ENCODE data around the gene MYO5B.

MYO5B gene

DNA sequence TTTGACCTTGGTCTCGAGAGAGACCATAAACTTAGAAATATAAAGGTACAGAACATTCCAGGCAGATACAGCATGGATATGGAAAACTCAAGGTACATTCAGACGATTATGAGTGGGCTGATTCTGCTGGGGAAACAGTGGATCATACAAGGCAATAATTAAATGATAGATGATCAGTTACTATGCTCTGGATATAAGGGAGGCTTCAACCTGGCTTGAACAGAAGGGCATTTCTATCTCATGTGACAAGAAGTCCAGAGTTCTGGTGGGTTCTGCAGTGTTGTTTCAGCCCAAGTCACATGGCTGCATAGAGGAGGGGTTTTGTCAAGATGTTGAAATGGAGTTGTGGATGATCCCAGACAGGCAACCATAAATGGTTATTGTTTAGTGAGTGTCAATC lies 23.5 kb downstream of the MYO5B start:
- H3K4me3 ChIP-seq (ENCODE audit: low read depth, low read length): no peak overlapping the region
- TF ChIP-seq, protein P1, sequence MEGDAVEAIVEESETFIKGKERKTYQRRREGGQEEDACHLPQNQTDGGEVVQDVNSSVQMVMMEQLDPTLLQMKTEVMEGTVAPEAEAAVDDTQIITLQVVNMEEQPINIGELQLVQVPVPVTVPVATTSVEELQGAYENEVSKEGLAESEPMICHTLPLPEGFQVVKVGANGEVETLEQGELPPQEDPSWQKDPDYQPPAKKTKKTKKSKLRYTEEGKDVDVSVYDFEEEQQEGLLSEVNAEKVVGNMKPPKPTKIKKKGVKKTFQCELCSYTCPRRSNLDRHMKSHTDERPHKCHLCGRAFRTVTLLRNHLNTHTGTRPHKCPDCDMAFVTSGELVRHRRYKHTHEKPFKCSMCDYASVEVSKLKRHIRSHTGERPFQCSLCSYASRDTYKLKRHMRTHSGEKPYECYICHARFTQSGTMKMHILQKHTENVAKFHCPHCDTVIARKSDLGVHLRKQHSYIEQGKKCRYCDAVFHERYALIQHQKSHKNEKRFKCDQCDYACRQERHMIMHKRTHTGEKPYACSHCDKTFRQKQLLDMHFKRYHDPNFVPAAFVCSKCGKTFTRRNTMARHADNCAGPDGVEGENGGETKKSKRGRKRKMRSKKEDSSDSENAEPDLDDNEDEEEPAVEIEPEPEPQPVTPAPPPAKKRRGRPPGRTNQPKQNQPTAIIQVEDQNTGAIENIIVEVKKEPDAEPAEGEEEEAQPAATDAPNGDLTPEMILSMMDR (IDR thresholded peaks at IDR 0.05; ENCODE audit: low read depth, low read length): no peak

DNA sequence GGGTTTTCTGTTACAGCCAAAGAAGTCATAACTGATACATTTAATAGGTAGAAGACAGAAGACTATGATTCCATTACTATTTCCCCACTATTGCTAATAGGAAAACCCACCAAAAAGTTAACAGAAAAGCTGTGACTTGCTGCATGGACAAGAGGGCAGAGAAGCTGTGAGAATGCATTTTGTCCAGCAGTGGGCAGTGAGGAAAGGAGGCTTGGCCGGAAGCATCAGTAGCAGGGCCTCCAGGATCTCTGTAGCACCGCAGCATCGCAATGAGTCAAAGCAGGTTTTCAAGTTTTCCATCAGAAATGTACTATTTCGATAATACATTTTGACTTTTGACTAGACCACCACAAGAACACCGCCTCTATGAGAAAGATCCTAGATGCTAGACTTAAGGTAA lies 24.9 kb downstream of the MYO5B start:
- TF ChIP-seq, protein P1 (IDR thresholded peaks at IDR 0.05; ENCODE audit: low read depth, low read length): no peak
- no peak overlapping the region for H3K4me3 ChIP-seq (ENCODE audit: low read depth, low read length)

DNA sequence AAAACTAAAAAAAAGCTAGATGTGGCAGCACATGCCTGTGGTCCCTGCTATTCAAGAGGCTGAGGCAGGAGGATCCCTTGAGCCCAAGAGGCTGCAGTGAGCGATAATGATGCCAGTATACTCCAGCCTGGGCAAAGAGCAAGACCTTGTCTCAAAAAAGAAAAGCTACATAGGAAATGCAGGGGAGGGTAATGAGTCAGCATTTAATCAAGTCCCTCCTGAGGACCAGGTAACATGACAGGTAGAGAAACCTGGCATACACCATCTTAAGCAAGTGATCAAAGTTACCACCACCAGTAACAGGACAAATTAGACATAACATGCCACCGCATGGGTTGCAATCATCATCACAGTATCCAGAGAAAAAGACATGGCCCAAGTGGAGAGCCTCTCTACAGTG lies 25.8 kb downstream of the MYO5B start:
- TF ChIP-seq, protein P1 (IDR thresholded peaks at IDR 0.05; ENCODE audit: low read depth, low read length): no peak
- no peak overlapping the region for H3K4me3 ChIP-seq (ENCODE audit: low read depth, low read length)

DNA sequence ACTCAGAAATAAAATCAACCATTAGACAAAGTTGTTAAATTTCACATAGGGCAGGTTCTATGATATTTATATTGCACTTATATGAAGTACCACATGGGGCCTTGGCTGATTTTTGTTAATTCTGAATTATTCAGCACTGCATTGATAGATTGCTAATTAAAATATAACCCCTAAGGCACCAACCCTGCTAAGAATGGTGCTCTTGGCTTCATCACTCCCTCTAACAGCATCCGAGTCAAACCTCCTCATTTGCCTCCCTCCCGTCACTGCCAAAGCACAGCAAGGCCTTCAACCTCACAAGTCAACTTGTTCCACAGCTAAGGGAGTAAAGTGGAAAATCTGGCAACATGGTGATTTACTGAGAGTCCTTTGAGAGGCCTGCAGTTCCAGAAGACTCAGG lies 27.0 kb downstream of the MYO5B start:
- H3K4me3 ChIP-seq (ENCODE audit: low read depth, low read length): no peak overlapping the region

DNA sequence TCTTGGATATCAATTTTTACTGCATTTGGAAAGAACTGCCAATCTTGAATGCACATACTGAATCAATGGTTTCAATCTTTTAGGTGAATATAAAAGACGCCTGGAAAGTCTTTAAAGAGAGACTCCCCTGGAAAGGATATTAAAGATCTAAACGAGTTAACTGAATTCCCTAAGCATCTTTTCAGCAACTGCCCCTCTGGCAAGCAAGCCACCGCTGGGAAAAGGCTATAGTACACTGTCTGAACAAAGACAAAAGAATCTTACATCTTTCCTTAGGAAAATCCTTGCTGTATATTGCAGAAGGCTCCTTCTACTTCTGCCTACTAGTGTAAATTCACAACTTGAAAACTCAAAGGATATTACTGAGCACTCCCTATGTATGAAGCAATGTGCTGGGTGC lies 28.0 kb downstream of the MYO5B start:
- no peak overlapping the region for H3K4me3 ChIP-seq (ENCODE audit: low read depth, low read length)
- TF ChIP-seq, protein P1 (IDR thresholded peaks at IDR 0.05; ENCODE audit: low read depth, low read length): no peak

More for the DNA sequence above, 27.0 kb downstream of the MYO5B start:
- TF ChIP-seq, protein P1 (IDR thresholded peaks at IDR 0.05; ENCODE audit: low read depth, low read length): no peak

DNA sequence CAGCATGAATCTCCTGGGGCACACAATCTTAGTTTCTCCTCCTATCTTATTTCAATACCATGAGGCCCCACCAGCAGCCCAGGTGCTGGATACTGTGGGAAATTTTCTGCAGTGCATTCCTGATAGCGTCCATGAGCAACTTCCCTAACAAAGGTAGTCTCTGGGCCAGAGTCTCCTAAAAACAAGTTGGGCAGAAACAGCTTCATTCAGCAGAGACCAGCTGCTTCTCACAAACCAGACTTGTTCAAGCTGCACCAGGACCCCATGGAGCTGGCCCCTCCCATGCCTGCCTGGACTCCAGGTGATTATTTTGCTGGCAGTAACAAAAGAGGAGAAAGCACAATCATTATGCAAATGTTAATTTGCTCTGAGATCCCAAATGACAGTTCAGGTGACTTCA lies 31.4 kb downstream of the MYO5B start:
- H3K4me3 ChIP-seq (ENCODE audit: low read depth, low read length): no peak overlapping the region
- TF ChIP-seq, protein P1 (IDR thresholded peaks at IDR 0.05; ENCODE audit: low read depth, low read length): no peak

DNA sequence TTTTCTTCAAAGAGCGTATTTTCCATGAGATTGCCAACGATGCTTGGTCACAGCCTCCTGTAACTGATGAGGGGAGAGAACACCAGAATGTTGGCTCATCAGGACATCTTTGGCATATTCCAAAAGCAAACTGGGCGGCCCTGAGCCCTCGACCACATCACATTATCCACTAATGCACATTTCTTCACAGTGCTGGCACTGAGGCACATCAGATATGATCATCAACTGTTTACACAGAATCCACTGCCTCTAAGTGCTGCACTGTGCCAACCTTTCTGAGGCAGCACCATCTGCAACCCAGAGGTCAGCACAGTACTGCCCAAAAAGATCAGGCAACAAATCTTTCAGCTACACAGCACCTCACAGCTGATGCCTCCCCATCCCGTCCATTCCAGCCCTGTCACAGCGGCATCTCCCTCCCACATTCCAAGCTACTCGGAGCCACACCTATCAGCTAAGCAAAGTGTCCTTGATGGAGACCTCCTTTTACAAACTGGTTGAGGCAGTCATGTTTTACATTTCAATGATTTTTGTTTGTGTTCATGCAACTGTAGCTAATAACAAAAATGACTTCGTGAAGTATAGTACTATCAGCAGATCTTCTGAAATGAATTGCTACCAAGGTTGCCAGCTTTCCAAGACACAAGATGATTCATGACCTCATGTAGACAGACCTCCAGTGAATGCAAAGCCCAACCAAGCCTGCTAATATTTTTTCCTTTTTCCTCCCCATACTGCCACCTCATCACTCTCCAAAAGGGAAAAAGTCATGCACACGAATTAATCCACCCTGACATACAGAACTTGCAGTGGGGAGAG lies 32.3 kb downstream of the MYO5B start:
- no peak overlapping the region for H3K4me3 ChIP-seq (ENCODE audit: low read depth, low read length)
- TF ChIP-seq, protein P1 (IDR thresholded peaks at IDR 0.05; ENCODE audit: low read depth, low read length): no peak
